Trophoblast cell (in vitro differentiated cells and primary cell): Measurements from ENCODE around the gene PDE8A.

Experiments used
- DNase-seq, 2 donors: peaks; one replicate each; pipeline ENCODE4 v3.0.0-alpha.2; 2016
- H2AFZ ChIP-seq: 2 replicates; pipeline ENCODE4 v1.6.1; 2013; ENCODE audit warnings: low read length, moderate library complexity, mild to moderate bottlenecking; ENCODE audit not compliant: insufficient read depth, poor library complexity
- H2AK5ac ChIP-seq: 2 replicates; pipeline ENCODE4 v1.6.1; 2013; ENCODE audit warnings: mild to moderate bottlenecking, low read length
- H2BK120ac ChIP-seq: 2 replicates; pipeline ENCODE4 v1.6.1; 2013; ENCODE audit warnings: low read length, mild to moderate bottlenecking, moderate library complexity; ENCODE audit not compliant: insufficient read depth, poor library complexity
- H2BK12ac ChIP-seq: 2 replicates; pipeline ENCODE4 v1.6.1; 2013; ENCODE audit warnings: mild to moderate bottlenecking, low read length, moderate library complexity
- H2BK5ac ChIP-seq: 2 replicates; pipeline ENCODE4 v1.6.1; 2013; ENCODE audit warnings: low read length, low read depth, moderate library complexity, mild to moderate bottlenecking; ENCODE audit not compliant: poor library complexity
- H3K14ac ChIP-seq: 2 replicates; pipeline ENCODE4 v1.6.1; 2013; ENCODE audit warnings: mild to moderate bottlenecking, low read length
- H3K18ac ChIP-seq: 2 replicates; pipeline ENCODE4 v1.6.1; 2013; ENCODE audit warnings: mild to moderate bottlenecking, low read length
- H3K23ac ChIP-seq: 2 replicates; pipeline ENCODE4 v1.6.1; 2013; ENCODE audit warnings: low read length
- H3K27ac ChIP-seq: 2 replicates; pipeline ENCODE4 v1.5.1; 2013; ENCODE audit warnings: low read depth, mild to moderate bottlenecking, inconsistent platforms, low read length, moderate library complexity
- H3K27me3 ChIP-seq: 2 replicates; pipeline ENCODE4 v1.6.1; 2013; ENCODE audit warnings: inconsistent platforms, mild to moderate bottlenecking, low read length, moderate library complexity; ENCODE audit not compliant: insufficient read depth
- H3K36me3 ChIP-seq, 2 experiments: 1 replicate in 1 of 2; 2 replicates in 1 of 2; pipeline ENCODE4 v1.6.1; 2013; ENCODE audit warnings: low read length in 2 of 2, mild to moderate bottlenecking in 2 of 2, moderate library complexity in 1 of 2; ENCODE audit not compliant: insufficient read depth in 2 of 2, control insufficient read depth in 1 of 2
- H3K4ac ChIP-seq: 2 replicates; pipeline ENCODE4 v1.6.1; 2013; ENCODE audit warnings: low read depth, mild to moderate bottlenecking, low read length, moderate library complexity
- H3K4me1 ChIP-seq, 2 experiments: 1 replicate in 1 of 2; 2 replicates in 1 of 2; pipeline ENCODE4 v1.6.1; 2013; ENCODE audit warnings: low read length in 2 of 2, mild to moderate bottlenecking in 2 of 2, moderate library complexity in 1 of 2; ENCODE audit not compliant: insufficient read depth in 2 of 2, control insufficient read depth in 1 of 2
- H3K4me2 ChIP-seq: 2 replicates; pipeline ENCODE4 v1.6.1; 2013; ENCODE audit warnings: inconsistent platforms, mild to moderate bottlenecking, low read length, moderate library complexity
- H3K4me3 ChIP-seq: 2 replicates; pipeline ENCODE4 v1.5.1; 2013; ENCODE audit warnings: mild to moderate bottlenecking, low read depth, low read length, inconsistent platforms
- H3K79me1 ChIP-seq: one replicate; pipeline ENCODE4 v1.6.1; 2013; ENCODE audit warnings: low read length
- H3K79me2 ChIP-seq: 2 replicates; pipeline ENCODE4 v1.6.1; 2013; ENCODE audit warnings: low read length, mild to moderate bottlenecking; ENCODE audit not compliant: control insufficient read depth, insufficient read depth, poor library complexity
- H3K9ac ChIP-seq: 2 replicates; pipeline ENCODE4 v1.6.1; 2013; ENCODE audit warnings: mild to moderate bottlenecking, low read length
- H3K9me3 ChIP-seq: 2 replicates; pipeline ENCODE4 v1.6.1; 2013; ENCODE audit warnings: low read depth, mild to moderate bottlenecking, control low read depth, inconsistent platforms, low read length; ENCODE audit not compliant: insufficient read depth
- H4K12ac ChIP-seq: 2 replicates; pipeline ENCODE4 v1.6.1; 2013; ENCODE audit warnings: low read depth, mild to moderate bottlenecking, low read length, moderate library complexity
- H4K8ac ChIP-seq: 2 replicates; pipeline ENCODE4 v1.6.1; 2013; ENCODE audit warnings: low read depth, mild to moderate bottlenecking, low read length, moderate library complexity
- H4K91ac ChIP-seq: one replicate; pipeline ENCODE4 v1.6.1; 2013; ENCODE audit warnings: low read depth, mild to moderate bottlenecking, low read length, moderate library complexity
- WGBS: extraction: QIAGEN DNeasy Blood & Tissue Kit; methylation state at CpG from one replicate; pipeline ENCODE4 v1.1.7; 2013; ENCODE audit warnings: missing lambda C conversion rate; ENCODE audit not compliant: insufficient read length, insufficient coverage; ENCODE audit errors: extremely low coverage; 5-methylcytosine and 5-hydroxymethylcytosine counted together

The PDE8A gene

DNA sequence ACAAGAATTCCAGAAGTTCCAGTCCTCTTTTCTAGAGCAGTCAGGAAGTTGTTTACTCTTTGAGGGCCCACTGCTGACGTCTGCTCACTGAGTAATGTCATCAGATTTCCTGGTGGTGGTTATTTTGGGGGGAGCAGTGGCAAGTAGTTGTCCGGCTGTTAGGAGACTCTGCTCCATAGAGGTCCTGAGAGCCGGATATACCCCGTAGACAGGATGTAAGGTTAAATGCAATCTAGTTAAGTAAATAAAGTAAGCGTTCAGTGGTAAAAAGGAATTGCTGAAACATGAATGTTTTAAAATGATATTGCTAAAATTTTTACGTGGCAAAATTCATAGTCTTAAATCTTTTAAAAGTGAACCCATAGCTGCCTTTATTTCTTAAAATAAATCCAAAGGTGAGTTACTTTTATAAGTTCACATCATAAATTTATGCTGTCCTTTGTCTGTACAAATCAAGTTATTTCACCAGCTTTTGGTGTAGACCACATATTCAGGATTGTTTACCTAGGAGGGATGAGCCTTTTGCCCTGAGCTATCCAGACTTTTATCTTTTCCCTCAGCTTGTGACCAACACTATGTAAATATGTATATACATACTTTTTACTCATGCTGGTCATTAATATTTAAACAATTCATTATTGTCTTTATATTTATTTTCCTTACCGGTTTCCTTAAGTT is 65.8 kb downstream of the PDE8A start:
- H3K4me1 ChIP-seq, result peaks cover 0 to 2% of the 10 kb centered on the region in 2 experiments
- WGBS, result no CpG with 5 or more reads among the region's 7 CpGs
- no peak overlapping the region for H4K8ac ChIP-seq
- no peak overlapping the region for H3K4me3 ChIP-seq
- H4K91ac ChIP-seq, result no peak overlapping the region
- H2BK5ac ChIP-seq, result peak overlapping the region; percentile 21
- no peak overlapping the region for H3K14ac ChIP-seq
- H3K79me1 ChIP-seq, result no peaks in the 10 kb centered on the region
- no peak overlapping the region for H2BK12ac ChIP-seq
- H3K27me3 ChIP-seq, result no peaks in the 10 kb centered on the region
- no peak overlapping the region for H2AFZ ChIP-seq
- peak overlapping the region; percentile 41 for H3K27ac ChIP-seq
- H3K4me2 ChIP-seq, result no peak overlapping the region
- no peak overlapping the region for H3K9ac ChIP-seq
- H3K4ac ChIP-seq, result no peak overlapping the region
- no peak overlapping the region for H3K23ac ChIP-seq
- H3K18ac ChIP-seq, result peak overlapping the region; percentile 71
- peak overlapping the region; percentile 76 for H2BK120ac ChIP-seq
- DNase-seq, result peak; percentile 33 to 65
- H3K36me3 ChIP-seq, result no peaks in the 10 kb centered on the region
- no peaks in the 10 kb centered on the region for H3K9me3 ChIP-seq
- no peaks in the 10 kb centered on the region for H3K79me2 ChIP-seq
- no peak overlapping the region for H2AK5ac ChIP-seq
- H4K12ac ChIP-seq, result no peak overlapping the region

DNA sequence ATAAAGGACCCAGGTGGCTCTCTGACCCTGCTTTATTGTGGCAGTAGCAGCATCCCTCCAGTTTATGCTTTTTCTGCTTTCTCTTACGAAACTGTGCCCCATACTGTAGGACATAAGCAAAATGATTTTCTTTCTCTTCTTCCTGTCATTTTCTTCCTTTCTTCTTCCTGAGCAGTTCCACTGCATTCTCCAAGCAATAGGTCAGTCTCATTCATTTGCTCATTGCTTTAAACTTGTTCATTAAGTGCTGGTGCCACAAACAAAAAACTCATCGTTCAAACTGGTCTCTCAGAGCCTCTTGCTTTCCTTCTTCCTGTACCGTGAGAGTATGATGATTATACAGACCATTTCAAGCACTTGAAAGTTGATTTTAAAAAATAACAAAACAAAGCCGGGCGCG is 66.8 kb downstream of the PDE8A start:
- Histone ChIP-seq H3K9me3 (no peaks in the 10 kb centered on the region), H3K79me1 (no peaks in the 10 kb centered on the region), H3K9ac (no peak overlapping the region), H3K4me2 (peak overlapping the region; percentile 32), H3K23ac (no peak overlapping the region), H3K14ac (no peak overlapping the region), H4K91ac (no peak overlapping the region), H2AFZ (no peak overlapping the region), H2BK12ac (no peak overlapping the region), H3K4ac (no peak overlapping the region), H3K79me2 (no peaks in the 10 kb centered on the region), H3K18ac (no peak overlapping the region), H4K8ac (peak overlapping the region; percentile 19), H3K27ac (peak overlapping the region; percentile 33), H2BK5ac (no peak overlapping the region), H2AK5ac (no peak overlapping the region), H3K4me3 (no peak overlapping the region), H2BK120ac (no peak overlapping the region), H3K4me1 (peaks cover 0 to 2% of the 10 kb centered on the region in 2 experiments), H3K27me3 (no peaks in the 10 kb centered on the region), H3K36me3 (no peaks in the 10 kb centered on the region), H4K12ac (no peak overlapping the region)
- whole genome bisulfite sequencing, result no CpG with 5 or more reads among the region's 6 CpGs
- DNase-seq, result peak in 1 of 2 donors; percentile 65

GRCh38 chr15:85049805-85050204 is 68.1 kb downstream of the PDE8A start:
- Histone ChIP-seq H3K4me1 (peaks cover 0 to 2% of the 10 kb centered on the region in 2 experiments), H2AFZ (no peak overlapping the region), H3K9me3 (no peaks in the 10 kb centered on the region), H3K79me1 (no peaks in the 10 kb centered on the region), H2BK5ac (no peak overlapping the region), H4K8ac (no peak overlapping the region), H3K27ac (no peak overlapping the region), H3K14ac (no peak overlapping the region), H2AK5ac (no peak overlapping the region), H3K27me3 (no peaks in the 10 kb centered on the region), H3K36me3 (no peaks in the 10 kb centered on the region), H4K12ac (no peak overlapping the region), H3K23ac (no peak overlapping the region), H3K4me2 (no peak overlapping the region), H2BK120ac (no peak overlapping the region), H3K79me2 (no peaks in the 10 kb centered on the region), H3K18ac (no peak overlapping the region), H3K4me3 (no peak overlapping the region), H4K91ac (no peak overlapping the region), H3K4ac (no peak overlapping the region), H3K9ac (no peak overlapping the region), H2BK12ac (no peak overlapping the region)
- no peak for DNase-seq

- Histone ChIP-seq H2BK12ac (no peak overlapping the region), H3K4me2 (no peak overlapping the region), H3K27ac (no peak overlapping the region), H3K79me1 (no peaks in the 10 kb centered on the region), H3K9me3 (no peaks in the 10 kb centered on the region), H3K4ac (no peak overlapping the region), H2BK5ac (no peak overlapping the region), H3K23ac (no peak overlapping the region), H4K12ac (no peak overlapping the region), H3K14ac (no peak overlapping the region), H3K36me3 (peaks cover 0 to 3% of the 10 kb centered on the region in 2 experiments), H3K4me1 (no peaks in the 10 kb centered on the region), H2AFZ (no peak overlapping the region), H2BK120ac (no peak overlapping the region), H3K79me2 (no peaks in the 10 kb centered on the region), H3K4me3 (no peak overlapping the region), H2AK5ac (no peak overlapping the region), H4K8ac (no peak overlapping the region), H4K91ac (no peak overlapping the region), H3K27me3 (no peaks in the 10 kb centered on the region), H3K18ac (no peak overlapping the region), H3K9ac (no peak overlapping the region)
- DNase-seq, result no peak
- no CpG with 5 or more reads among the region's 2 CpGs for WGBS
Measured at GRCh38 chr15:85059734-85060133, 78.1 kb downstream of the PDE8A start.
